Peyer's patch (tissue), 4 donors: ENCODE results near the gene CNTNAP3B.
"Not testable (repeated sequence)": the region's sequence is repeated elsewhere in the genome, so short reads cannot be mapped to it uniquely, and the experiment has no call there.

Experiments used
- CTCF ChIP-seq, 6 experiments: fragments of 450-650 bp in 4 of 6; fragments of 200-600 bp in 2 of 6; sonication (generic) in 1 of 6; IDR thresholded peaks; one replicate each; pipeline ENCODE4 v1.5.1; 2017 to 2019; ENCODE audit warnings: antibody characterized with exemption in 6 of 6, mild to moderate bottlenecking in 3 of 6, moderate library complexity in 1 of 6
- POLR2A ChIP-seq, 2 donors: fragments of 450-650 bp; IDR thresholded peaks; one replicate each; pipeline ENCODE4 v1.5.1; 2017; ENCODE audit warnings: antibody characterized with exemption in 2 of 2, mild to moderate bottlenecking in 2 of 2, moderate library complexity in 2 of 2

- TF ChIP-seq CTCF, POLR2A (IDR thresholded peaks at IDR 0.05): not testable (repeated sequence)
Observed at GRCh38 chr9:41953007-41953406, 176.2 kb downstream of the CNTNAP3B start.
